ENCODE results near the gene GAS2L3. TPM values are rescaled to one million over a fixed set of nuclear protein-coding genes. Genes with fewer than 3 reads are reported as not detected.

Gene GAS2L3
- total RNA-seq, 4 donors from 2014 or later: 83.2 to 150 (median 115) TPM

DNA sequence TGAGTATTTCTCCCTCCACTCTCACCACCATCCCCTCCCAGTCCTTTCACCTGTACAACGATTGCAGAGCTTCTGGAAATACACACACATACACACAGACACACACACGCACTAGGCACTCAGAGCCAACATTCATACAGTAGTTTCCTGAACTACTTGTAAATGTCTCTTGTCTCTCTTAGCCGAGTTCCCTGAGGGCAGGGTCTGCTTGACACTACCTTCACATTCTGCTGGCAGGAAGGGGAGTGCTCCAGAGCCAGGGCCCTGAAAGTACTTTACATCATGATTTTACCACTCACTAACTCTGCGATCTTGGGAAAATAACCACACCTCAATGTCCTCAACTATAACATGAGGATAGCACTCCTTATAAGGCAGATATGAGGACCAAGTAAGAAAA, 82.7 kb downstream of the GAS2L3 start:
- no peak overlapping the region for H3K27ac ChIP-seq
- DNase-seq (ENCODE audit: low spot score in 2 of 2): no peak
- no peaks in the 10 kb centered on the region for H3K27me3 ChIP-seq
- no peak overlapping the region for H3K4me3 ChIP-seq
- no peak for TF ChIP-seq EP300 (IDR thresholded peaks at IDR 0.05)
- no peak for TF ChIP-seq POLR2A (IDR thresholded peaks at IDR 0.05)
- TF ChIP-seq, protein P1, sequence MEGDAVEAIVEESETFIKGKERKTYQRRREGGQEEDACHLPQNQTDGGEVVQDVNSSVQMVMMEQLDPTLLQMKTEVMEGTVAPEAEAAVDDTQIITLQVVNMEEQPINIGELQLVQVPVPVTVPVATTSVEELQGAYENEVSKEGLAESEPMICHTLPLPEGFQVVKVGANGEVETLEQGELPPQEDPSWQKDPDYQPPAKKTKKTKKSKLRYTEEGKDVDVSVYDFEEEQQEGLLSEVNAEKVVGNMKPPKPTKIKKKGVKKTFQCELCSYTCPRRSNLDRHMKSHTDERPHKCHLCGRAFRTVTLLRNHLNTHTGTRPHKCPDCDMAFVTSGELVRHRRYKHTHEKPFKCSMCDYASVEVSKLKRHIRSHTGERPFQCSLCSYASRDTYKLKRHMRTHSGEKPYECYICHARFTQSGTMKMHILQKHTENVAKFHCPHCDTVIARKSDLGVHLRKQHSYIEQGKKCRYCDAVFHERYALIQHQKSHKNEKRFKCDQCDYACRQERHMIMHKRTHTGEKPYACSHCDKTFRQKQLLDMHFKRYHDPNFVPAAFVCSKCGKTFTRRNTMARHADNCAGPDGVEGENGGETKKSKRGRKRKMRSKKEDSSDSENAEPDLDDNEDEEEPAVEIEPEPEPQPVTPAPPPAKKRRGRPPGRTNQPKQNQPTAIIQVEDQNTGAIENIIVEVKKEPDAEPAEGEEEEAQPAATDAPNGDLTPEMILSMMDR (IDR thresholded peaks at IDR 0.05): no peak
- H3K4me1 ChIP-seq: no peaks in the 10 kb centered on the region
- peaks cover 0 to 12% (median 0%) of the 10 kb centered on the region in 4 donors for H3K9me3 ChIP-seq
- H3K36me3 ChIP-seq: no peaks in the 10 kb centered on the region
- WGBS, 2 donors: 65 to 78% methylated on average over 4 of the region's 4 CpGs

DNA sequence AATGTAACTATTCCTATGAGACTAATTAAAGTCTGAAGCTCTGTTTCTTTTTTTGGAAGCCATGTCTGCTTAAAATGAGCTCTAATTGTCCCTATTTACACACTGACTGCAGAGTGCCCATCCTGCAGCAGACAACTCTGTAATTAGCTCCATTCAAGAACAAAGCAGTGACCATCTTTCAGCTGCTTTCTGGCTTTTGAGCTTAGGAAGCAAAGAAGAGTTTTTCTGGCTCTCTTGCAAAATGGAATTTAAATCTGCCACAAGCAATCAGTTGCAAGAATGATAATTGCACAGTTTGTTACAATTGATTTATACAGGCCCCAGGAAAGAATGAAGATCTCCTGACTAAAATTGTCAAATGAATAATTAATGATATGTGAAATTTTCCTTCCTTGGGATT, 83.4 kb downstream of the GAS2L3 start:
- H3K36me3 ChIP-seq: no peaks in the 10 kb centered on the region
- H3K27me3 ChIP-seq: no peaks in the 10 kb centered on the region
- H3K27ac ChIP-seq: no peak overlapping the region
- no peaks in the 10 kb centered on the region for H3K4me1 ChIP-seq
- peaks cover 0 to 12% (median 0%) of the 10 kb centered on the region in 4 donors for H3K9me3 ChIP-seq
- H3K4me3 ChIP-seq: no peak overlapping the region
- no peak for TF ChIP-seq POLR2A (IDR thresholded peaks at IDR 0.05)
- TF ChIP-seq, protein P1 (IDR thresholded peaks at IDR 0.05): no peak
- TF ChIP-seq EP300 (IDR thresholded peaks at IDR 0.05): no peak
- DNase-seq (ENCODE audit: low spot score in 2 of 2): no peak

DNA sequence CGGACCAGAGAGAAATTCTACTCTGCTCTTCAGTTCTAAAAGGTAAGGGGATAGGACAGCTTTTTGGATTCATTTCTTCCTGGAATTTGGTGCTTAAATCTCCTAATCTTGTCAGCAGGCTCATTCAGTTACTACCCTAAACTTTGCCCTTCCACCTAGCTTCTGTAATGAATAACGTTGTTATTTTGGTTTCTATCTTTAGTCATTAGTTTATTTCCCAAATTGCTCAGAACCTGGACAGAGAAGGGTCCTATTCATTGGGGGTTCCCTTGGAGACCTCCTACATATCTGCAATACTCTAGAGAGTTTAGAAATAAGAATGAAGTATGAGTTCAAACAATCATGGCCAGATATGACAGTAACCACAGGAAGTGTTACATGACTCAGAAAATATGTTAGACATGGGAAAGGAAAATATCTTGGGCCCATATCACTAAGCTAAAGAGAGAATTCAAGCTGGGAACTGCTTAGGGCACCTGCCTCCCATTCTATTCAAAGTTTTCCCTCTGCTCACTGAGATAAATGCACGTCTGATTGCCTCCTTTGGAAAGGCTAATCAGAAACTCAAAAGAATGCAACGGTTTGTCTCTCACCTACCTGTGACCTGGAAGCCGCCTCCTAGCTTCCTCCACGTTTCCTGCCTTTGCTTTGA, 87.9 kb downstream of the GAS2L3 start:
- H3K9me3 ChIP-seq: peaks cover 0 to 12% (median 0%) of the 10 kb centered on the region in 4 donors
- H3K27me3 ChIP-seq: no peaks in the 10 kb centered on the region
- H3K36me3 ChIP-seq: no peaks in the 10 kb centered on the region
- no peak overlapping the region for H3K27ac ChIP-seq
- no peak for DNase-seq (ENCODE audit: low spot score in 2 of 2)
- H3K4me3 ChIP-seq: no peak overlapping the region
- no peak for TF ChIP-seq POLR2A (IDR thresholded peaks at IDR 0.05)
- TF ChIP-seq, protein P1 (IDR thresholded peaks at IDR 0.05): no peak
- no peak for TF ChIP-seq EP300 (IDR thresholded peaks at IDR 0.05)
- no peaks in the 10 kb centered on the region for H3K4me1 ChIP-seq
- 43 to 54% methylated on average over 6 of the region's 6 CpGs for WGBS, 2 donors

DNA sequence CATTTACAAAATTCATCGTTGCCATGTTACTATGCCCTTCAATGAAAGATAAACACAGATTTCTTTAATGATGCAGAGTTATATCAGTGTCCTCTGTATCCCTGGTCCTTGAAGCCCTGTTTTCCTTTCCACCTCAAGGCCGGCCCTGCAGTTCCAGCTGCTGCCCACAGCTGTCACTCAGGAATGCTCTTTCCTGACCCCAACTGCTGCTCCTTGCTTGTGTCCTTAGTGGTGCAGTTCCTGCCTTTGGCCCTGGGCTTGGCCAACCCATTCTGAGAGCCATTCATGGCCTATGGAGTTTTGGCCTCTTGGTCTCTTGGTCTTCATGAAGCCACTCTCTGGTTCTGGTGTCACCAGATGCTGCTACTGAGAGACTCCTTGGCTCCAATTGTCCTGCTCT, 93.1 kb downstream of the GAS2L3 start:
- WGBS, 2 donors: 64 to 75% methylated on average over 2 of the region's 2 CpGs
- Histone ChIP-seq H3K27me3 (no peaks in the 10 kb centered on the region), H3K36me3 (no peaks in the 10 kb centered on the region), H3K4me3 (no peak overlapping the region), H3K27ac (no peak overlapping the region), H3K9me3 (no peaks in the 10 kb centered on the region), H3K4me1 (peaks cover 0 to 9% (median 0%) of the 10 kb centered on the region in 4 donors)
- no peak for DNase-seq (ENCODE audit: low spot score in 2 of 2)
- TF ChIP-seq, protein P1 (IDR thresholded peaks at IDR 0.05): no peak
- no peak for TF ChIP-seq EP300 (IDR thresholded peaks at IDR 0.05)
- TF ChIP-seq POLR2A (IDR thresholded peaks at IDR 0.05): no peak

DNA sequence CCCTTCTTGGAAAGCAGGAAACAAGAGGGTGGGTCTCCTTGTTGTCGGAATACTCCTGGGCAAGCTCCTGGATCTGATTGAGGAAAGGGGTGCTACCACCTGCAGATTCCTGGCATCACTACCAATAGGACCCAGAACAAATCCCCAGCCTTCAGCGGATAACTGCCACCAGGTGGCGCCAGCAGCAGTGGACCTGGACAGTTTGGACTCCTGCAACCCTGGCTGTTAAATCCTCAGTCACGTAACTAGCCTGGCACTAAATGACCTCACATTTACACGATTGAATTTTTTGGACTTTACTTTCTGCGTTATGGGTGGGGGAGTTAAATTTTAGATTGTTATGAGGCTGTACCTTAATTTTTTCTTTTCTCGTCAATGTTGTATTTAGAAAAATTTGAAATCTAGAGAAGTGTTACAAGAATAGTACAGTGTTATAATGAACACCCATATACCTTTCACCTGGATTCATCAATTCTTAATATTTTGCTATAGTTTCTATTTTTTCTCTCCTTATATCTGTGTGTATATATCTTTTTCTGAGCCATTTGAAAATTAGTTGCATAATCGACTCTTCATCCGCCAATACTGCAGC, 95.6 kb downstream of the GAS2L3 start:
- WGBS, 2 donors: 36 to 41% methylated on average over 9 of the region's 9 CpGs
- TF ChIP-seq, protein P1 (IDR thresholded peaks at IDR 0.05): peak; percentile 57 to 73 (median 57)
- TF ChIP-seq EP300 (IDR thresholded peaks at IDR 0.05): no peak
- Histone ChIP-seq H3K4me1 (peaks cover 0 to 11% (median 0%) of the 10 kb centered on the region in 4 donors), H3K9me3 (no peaks in the 10 kb centered on the region), H3K27ac (no peak overlapping the region), H3K36me3 (no peaks in the 10 kb centered on the region), H3K4me3 (no peak overlapping the region), H3K27me3 (no peaks in the 10 kb centered on the region)
- DNase-seq (ENCODE audit: low spot score in 2 of 2): peak; percentile 21 to 61

All from tibial nerve (tissue), 4 donors.